MCF 10A (cell line): Measurements from ENCODE around the gene GFRA1. TPM values are rescaled to one million over a fixed set of nuclear protein-coding genes. Genes with fewer than 3 reads are reported as not detected.

Experiments used
- BruUV-seq: library from RNA; stranded (reverse); fragments of 400-500 nt; replicated peaks from 2 replicates; lab custom pipeline; 2021; lab: Mats Ljungman, UMichigan
- CTCF ChIA-PET: fragments of 300-600 bp; sonication (Branson Sonifier 250); formaldehyde crosslinking; extraction: SDS; loops from one replicate; lab custom pipeline; 2021; ENCODE audit warnings: antibody characterized with exemption, inconsistent platforms; lab: Yijun Ruan, JAX
- POLR2A ChIA-PET: fragments of 300-600, 350-650 bp; sonication (Branson Sonifier 250); formaldehyde crosslinking; extraction: SDS; loops from one replicate; lab custom pipeline; 2020; ENCODE audit warnings: antibody characterized with exemption, inconsistent platforms; lab: Yijun Ruan, JAX
- DNase-seq: peaks from one replicate; pipeline ENCODE4 v3.0.0-alpha.2; 2018; ENCODE audit not compliant: unreplicated experiment
- H3K27ac Mint-ChIP-seq: one replicate; pipeline ENCODE4 v1.8.0; 2022; ENCODE audit warnings: mild to moderate bottlenecking, low read depth, mixed read lengths; ENCODE audit not compliant: unreplicated experiment
- H3K27me3 Mint-ChIP-seq: one replicate; pipeline ENCODE4 v1.8.0; 2022; ENCODE audit warnings: mixed read lengths; ENCODE audit not compliant: insufficient read depth, unreplicated experiment
- H3K36me3 Mint-ChIP-seq: one replicate; pipeline ENCODE4 v1.8.0; 2022; ENCODE audit warnings: mild to moderate bottlenecking, moderate library complexity, mixed read lengths; ENCODE audit not compliant: insufficient read depth, unreplicated experiment
- H3K4me1 Mint-ChIP-seq: one replicate; pipeline ENCODE4 v1.8.0; 2022; ENCODE audit warnings: mixed read lengths; ENCODE audit not compliant: insufficient read depth, unreplicated experiment
- H3K4me3 Mint-ChIP-seq: one replicate; pipeline ENCODE4 v1.8.0; 2022; ENCODE audit warnings: mild to moderate bottlenecking, moderate library complexity, mixed read lengths; ENCODE audit not compliant: unreplicated experiment
- H3K9me3 Mint-ChIP-seq: one replicate; pipeline ENCODE4 v1.8.0; 2022; ENCODE audit warnings: mixed read lengths; ENCODE audit not compliant: unreplicated experiment
- CTCF ChIP-seq: fragments of 200-600 bp; IDR thresholded peaks from one replicate; pipeline ENCODE4 v1.8.0; 2022; ENCODE audit warnings: antibody characterized with exemption, mild to moderate bottlenecking; ENCODE audit not compliant: unreplicated experiment
- intact Hi-C: fragments of 100-400 bp; cut with micrococcal nuclease; formaldehyde crosslinking; loops from 2 replicates; pipeline ENCODE4 v1.14.1; 2022
- total RNA-seq: library from RNA; stranded (reverse); gene quantifications from 2 replicates; pipeline ENCODE4 v1.2.3, GENCODE V29; 2022

The GFRA1 gene
- total RNA-seq, 1 experiment from 2014 or later = not detected

GRCh38 chr10:116093031-116093430, 180.0 kb downstream of the GFRA1 start:
- no peaks in the 10 kb centered on the region for H3K36me3 Mint-ChIP-seq
- no TSS peak for BruUV-seq
- ChIA-PET POLR2A (no interaction called here), CTCF (interaction anchor here (1.0 kb wide), 1 partner anchor 195 kb away, joined by 3 read pairs; no protein-coding TSS in a partner anchor)
- H3K27me3 Mint-ChIP-seq = peaks cover 28% of the 10 kb centered on the region
- intact Hi-C loops = no loop called here
- no peak for DNase-seq
- H3K4me3 Mint-ChIP-seq = no peak overlapping the region
- no peaks in the 10 kb centered on the region for H3K9me3 Mint-ChIP-seq
- no peak overlapping the region for H3K27ac Mint-ChIP-seq
- TF ChIP-seq CTCF = no peak
- no peaks in the 10 kb centered on the region for H3K4me1 Mint-ChIP-seq

GRCh38 chr10:116088985-116089384, 184.0 kb downstream of the GFRA1 start:
- intact Hi-C loops = no loop called here
- H3K36me3 Mint-ChIP-seq = no peaks in the 10 kb centered on the region
- peaks cover 11% of the 10 kb centered on the region for H3K27me3 Mint-ChIP-seq

GRCh38 chr10:116085323-116085722, 187.7 kb downstream of the GFRA1 start:
- intact Hi-C loops = no loop called here

More at GRCh38 chr10:116088985-116089384, 184.0 kb downstream of the GFRA1 start:
- ChIA-PET POLR2A (interaction anchor here (0.5 kb wide), 1 partner anchor 1934 kb away, joined by 3 read pairs; no protein-coding TSS in a partner anchor), CTCF (no interaction called here)
- BruUV-seq = no TSS peak
- no peak overlapping the region for H3K27ac Mint-ChIP-seq
- no peak overlapping the region for H3K4me3 Mint-ChIP-seq
- no peak for DNase-seq
- H3K4me1 Mint-ChIP-seq = no peaks in the 10 kb centered on the region
- TF ChIP-seq CTCF = no peak
- no peaks in the 10 kb centered on the region for H3K9me3 Mint-ChIP-seq

GRCh38 chr10:116084161-116084560, 188.8 kb downstream of the GFRA1 start:
- no peak for TF ChIP-seq CTCF
- DNase-seq = no peak
- no peak overlapping the region for H3K27ac Mint-ChIP-seq
- ChIA-PET CTCF (no interaction called here), POLR2A (interaction anchor here (1.4 kb wide), 1 partner anchor 55 kb away, joined by 3 read pairs; no protein-coding TSS in a partner anchor)
- no peaks in the 10 kb centered on the region for H3K36me3 Mint-ChIP-seq
- H3K27me3 Mint-ChIP-seq = peaks cover 11% of the 10 kb centered on the region
- H3K4me1 Mint-ChIP-seq = no peaks in the 10 kb centered on the region
- no TSS peak for BruUV-seq
- H3K9me3 Mint-ChIP-seq = no peaks in the 10 kb centered on the region
- intact Hi-C loops = no loop called here
- H3K4me3 Mint-ChIP-seq = no peak overlapping the region

More at GRCh38 chr10:116085323-116085722, 187.7 kb downstream of the GFRA1 start:
- Mint-ChIP-seq H3K27ac (no peak overlapping the region), H3K27me3 (peaks cover 11% of the 10 kb centered on the region), H3K36me3 (no peaks in the 10 kb centered on the region), H3K4me3 (no peak overlapping the region), H3K9me3 (no peaks in the 10 kb centered on the region), H3K4me1 (no peaks in the 10 kb centered on the region)
- no peak for TF ChIP-seq CTCF
- POLR2A ChIA-PET = interaction anchor here (1.4 kb wide), 1 partner anchor 53 kb away, joined by 3 read pairs; no protein-coding TSS in a partner anchor
- BruUV-seq = no TSS peak
- no peak for DNase-seq
- CTCF ChIA-PET = interaction anchor here (0.7 kb wide), 3 partner anchors 16 to 208 kb away, joined by 3 to 4 read pairs (median 3); no protein-coding TSS in a partner anchor
